Cerebellar nuclear complex (tissue), 1 donor: Measurements from ENCODE around the gene COG5.
A peak's percentile ranks its signal among the peaks of the same experiment; 100 is the strongest.

Experiments
- DNase-seq, 2 experiments: peaks; one replicate each; lab custom pipeline; 2025; lab: John Stamatoyannopoulos, UW

Gene COG5

DNA sequence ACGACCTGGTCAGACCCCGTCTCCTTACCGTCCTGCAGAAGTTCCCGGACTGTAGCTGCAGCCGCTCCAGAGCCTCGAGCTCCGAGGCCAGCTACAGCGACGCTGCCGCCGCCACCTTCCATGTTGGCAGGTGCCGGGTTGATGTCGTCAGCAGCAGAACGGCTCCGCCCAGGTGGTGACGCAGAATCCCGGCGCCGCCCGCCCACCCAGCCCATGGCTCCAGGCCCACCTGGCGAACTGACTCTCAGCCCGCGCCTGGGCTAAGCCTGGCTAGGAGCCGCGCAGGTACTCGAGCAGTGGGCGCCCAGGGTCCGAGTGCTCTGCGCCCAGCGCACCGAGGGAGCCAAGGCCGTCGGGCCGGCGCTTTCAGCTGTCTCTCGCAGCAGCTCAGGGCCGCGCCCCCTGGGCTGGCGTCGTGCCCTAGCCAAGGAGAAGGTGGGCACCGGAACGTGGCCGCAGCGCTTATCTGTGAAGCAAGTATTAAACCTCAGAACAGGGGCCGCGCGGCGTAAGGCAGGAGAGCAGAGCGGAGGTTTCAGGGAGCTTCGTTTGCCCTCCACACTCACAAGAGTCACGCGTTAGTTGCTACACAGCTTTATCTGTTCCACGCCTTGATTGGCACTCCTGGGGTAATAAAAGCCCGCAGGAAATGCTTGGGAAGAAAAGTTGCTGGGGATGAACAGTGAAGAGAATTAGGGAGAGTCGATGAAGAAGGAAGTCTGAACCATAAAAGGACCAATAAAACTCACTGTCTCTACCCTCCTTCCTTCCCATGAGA is at the start of gene COG5, which contains the start of gene DUS4L:
TSS of gene COG5 (minus strand) at position 146 of the 778 bp plus-strand sequence. CDS start at position 122, 24 bp downstream.
TSS of gene DUS4L (plus strand) at position 197 of the 778 bp plus-strand sequence. CDS start 3,100 bp downstream, outside the sequence.
- DNase-seq: peak; percentile 26 to 55

DNA sequence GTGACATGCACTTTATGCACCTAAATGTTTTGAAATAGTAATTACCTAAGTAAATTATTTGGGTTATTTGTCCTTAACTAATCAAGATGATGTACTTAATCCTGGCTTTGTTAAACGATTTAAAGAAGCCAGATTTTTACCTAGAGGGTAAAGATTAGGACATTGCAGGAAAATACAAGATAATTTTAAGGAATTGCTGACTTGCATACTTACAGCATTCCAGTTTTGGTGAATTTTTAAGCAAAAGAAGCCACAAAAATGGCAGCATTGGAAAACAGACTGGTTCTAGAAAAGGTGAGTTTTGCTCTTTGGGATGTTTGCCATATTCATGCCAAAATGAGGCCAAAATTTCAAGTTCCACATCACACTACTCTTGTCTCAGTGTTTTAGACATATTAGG is 49.7 kb upstream of the COG5 start:
- DNase-seq: no peak

DNA sequence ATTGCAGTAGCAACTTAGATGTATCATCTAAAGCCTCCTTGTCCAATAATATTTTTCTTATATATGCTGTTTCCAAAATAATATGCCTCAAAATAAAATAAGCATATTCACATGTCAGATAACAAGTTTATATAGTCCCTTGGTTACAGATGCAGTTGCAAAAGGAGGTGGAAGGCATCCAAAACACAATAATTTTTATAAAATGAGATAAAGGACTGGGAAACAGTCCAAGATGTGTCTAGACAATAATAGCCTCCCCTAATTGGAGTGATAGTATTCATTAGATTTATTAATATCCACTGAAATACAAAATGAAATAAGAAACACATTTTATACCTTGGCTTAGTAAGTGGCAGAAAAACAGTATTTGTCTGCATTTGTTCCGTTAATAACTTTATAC is 46.6 kb upstream of the COG5 start:
- DNase-seq: no peak

DNA sequence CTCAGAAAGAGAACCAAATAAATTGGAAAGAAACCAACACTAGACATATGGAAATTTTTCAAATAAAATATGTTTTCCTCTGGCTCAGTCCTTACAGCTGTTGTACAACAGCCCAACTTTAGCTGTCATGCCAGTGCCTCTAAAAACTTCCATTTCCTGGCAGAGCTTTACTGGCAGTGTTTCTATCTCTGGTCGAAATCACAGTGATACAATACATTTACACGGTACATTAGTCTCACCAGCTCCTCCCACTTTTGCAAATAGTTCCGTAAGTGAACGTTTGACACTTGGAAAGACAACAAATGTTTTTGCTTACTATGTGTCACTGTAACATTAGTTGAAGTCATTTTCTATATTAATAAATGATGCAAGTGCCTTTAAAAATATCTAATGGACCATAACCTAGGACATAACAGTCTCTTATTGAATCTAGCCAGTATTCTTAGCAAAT is 46.1 kb upstream of the COG5 start:
- DNase-seq: no peak

DNA sequence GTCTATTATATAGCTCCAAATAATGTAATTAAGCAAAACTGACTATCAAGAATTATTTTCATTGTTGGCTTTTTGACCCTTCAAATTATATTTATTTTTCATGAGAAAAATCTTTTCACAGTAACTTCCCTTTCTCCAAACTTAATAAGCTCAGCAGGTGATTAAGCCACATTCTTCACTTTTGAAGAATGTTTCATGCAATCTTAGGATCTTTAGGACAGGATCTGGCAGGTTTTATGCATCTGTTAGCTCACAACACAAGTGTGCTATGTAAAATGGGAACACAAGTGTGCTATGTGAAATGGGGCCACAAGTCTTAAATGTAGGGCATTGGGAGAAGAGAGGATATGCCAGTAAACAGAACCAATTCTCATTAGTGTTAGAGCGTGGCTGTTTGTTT is 42.6 kb upstream of the COG5 start:
- DNase-seq: no peak

DNA sequence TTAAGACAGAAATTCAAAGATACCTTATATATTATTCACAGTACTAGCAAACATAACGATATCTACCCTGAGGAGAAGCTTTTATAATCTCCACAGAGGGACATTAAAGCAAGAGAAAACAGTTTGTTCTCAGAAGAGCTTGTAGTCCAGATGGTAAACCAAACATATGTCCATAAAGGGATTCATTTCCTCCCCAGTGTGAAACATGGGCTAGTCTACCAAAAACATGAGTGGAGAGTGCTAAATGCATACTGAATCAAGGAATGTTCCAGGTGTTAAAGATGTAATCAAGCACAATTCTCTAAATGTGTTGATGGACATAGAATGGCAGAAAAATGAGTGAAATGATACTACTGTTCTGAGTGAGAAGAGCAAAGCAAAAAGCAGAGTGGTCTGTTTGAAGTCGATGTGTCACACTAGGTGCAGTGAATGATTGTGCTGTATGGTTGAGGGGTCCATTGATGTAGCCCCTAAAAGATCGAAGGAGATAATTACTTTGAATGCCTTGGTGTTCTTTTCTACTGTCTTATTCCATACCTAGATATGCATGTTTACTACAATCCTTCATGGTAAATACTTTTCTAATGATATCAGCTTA is 41.6 kb upstream of the COG5 start:
- DNase-seq: peak in 1 of 2 experiments; percentile 46

DNA sequence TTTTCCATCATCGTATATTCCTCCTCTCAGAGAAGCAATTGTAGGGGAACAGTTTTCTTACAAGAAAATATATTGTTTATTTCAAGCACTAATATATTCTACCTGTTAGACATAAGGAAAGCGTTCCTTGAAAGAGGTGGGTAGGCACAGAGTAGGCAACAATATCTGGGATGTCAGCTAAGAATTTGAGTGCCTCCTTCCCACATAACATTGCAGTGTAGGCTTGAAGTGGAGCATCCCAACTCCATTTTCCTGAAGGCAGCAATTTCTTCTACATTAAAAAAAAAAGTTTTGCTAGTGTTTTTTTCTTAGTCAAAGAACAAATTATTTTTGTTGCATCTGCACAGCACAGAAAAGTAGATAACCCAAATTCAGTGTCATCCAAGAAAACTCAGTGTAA is 37.1 kb upstream of the COG5 start:
- no peak for DNase-seq

DNA sequence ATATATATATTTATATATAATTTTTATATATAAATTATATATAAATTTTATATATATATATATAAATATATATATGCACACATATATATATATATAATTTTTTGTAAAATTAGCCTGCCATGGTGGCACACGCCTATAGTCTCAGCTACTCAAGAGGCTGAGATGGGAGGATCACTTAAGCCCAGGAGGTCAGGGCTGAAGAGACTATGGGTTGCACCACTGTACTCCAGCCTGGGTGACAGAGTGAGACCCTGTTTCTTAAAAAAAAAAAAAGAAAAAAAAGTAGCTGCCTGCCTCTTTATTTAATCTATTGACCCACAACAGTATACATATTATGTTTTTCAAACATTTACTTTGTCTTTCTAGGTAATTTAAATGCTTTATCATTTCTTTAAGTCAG is 35.5 kb upstream of the COG5 start:
- DNase-seq: no peak

DNA sequence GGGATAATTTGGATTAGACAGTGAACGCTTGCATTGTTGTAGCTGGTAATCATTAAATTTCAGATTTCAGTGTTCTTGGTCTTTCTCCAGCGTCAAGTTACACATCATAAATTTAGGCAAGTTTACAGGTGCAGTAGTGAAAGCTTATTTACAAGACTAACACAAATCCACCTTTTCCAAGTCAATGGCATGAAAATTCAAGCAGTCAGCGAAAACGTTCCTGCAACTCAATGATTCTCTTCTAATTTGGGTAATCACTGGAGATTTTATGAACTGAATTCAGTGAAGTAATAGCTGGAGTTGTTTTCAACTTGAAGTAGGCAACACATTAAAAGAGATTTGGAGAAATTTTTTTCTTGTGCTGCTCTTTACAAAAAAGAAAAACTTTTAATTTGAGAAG is 34.2 kb upstream of the COG5 start:
- DNase-seq: no peak

DNA sequence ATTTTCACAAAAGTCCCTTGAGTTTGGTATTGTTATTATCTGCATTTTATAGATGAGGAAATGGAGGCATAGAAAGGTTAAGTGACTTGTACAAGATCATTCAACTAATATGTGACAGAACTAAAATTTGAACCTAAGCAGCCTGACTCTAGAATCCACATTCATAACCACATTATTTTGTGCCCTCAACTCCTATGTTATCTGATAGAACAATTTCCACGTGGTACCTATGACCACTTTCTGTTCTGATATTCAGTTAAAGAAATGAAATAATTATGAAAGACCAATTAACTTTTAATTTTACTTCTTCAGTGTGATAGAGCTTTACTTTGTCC is 33.8 kb upstream of the COG5 start:
- no peak for DNase-seq

DNA sequence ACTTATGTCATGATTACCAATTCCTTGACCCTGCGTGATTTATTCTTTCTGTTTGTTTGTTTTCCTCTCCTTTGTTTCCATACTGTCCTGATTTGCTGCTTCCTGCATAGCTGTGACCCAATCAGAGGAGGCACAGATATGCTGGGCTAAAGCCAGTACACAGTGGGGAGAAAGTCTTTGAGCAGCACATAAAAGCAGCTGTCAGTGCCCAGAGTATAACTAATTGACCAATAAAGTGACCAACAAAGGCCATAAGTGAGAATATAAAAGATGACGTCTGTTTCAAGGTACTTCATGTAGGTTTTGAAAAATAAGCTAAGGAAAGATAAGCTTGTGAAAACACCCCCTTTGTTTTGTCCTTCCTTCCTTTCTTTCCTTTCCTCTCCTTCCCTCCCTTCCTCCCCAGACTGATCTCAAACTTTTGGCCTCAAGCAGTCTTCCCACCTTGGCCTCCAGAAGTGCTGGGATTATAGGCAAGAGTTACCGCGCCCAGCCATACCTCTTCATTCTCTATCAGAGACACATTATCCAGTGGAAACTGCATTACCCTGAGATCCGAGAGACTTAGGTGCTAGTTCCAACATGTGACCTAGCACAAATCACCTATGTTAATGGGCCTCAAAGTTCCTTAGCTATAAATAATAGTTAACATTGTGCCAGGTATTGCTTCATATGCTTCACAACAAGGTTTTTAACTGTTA is 33.3 kb upstream of the COG5 start:
- DNase-seq: no peak

DNA sequence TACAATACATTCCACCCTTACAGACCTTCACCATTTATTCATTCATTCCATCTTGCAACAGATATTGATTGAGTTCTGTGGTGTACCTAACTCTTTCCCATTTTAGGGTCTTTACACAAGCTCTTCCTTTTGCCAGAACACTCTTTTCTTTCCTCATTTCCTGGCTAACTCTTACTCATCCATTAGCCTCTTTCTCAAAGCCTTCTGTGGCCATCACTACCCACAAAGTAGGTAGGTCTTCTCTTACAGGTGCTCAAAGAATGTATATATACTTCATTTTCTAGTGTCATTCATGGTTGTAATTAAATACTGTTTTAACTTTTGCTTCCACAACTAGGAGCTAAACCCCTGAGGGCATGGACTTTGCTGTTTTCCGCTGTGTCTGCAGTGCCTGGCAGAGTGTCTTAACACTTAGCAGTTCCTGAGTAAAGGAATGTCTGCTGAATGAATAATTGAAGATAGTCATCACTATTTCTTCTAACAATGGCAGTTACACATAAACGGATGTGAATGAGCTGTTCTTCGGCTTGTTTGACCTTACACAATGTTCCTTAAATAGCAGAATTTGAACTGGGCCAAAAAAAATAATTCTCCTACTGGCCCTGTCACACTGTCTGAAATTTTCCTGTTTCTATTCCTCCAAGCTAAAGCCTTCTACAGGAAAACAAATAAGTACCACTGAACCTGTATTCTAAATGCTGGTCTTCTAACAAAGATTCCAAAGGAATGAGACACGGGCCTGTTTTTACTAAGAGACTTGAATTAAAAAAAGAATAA is 31.4 kb upstream of the COG5 start:
- no peak for DNase-seq

DNA sequence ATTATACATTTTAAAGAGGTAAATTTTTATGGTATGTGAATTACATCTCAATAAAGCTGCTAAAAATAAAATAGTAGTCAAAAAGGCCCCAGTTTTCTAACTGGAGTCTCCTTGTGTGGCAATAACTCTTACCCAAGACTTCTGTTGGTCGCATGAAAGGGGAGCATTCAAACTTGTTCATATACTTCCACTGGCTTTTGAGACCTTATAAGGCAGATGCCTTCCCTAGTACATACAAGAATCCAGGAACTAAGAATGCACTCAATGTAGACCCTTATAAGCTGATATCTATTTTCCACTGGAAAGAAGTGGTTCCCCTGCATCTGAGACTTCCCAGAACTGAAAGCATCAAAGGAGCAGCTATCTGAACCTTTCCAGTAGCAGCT is 29.3 kb upstream of the COG5 start:
- no peak for DNase-seq

DNA sequence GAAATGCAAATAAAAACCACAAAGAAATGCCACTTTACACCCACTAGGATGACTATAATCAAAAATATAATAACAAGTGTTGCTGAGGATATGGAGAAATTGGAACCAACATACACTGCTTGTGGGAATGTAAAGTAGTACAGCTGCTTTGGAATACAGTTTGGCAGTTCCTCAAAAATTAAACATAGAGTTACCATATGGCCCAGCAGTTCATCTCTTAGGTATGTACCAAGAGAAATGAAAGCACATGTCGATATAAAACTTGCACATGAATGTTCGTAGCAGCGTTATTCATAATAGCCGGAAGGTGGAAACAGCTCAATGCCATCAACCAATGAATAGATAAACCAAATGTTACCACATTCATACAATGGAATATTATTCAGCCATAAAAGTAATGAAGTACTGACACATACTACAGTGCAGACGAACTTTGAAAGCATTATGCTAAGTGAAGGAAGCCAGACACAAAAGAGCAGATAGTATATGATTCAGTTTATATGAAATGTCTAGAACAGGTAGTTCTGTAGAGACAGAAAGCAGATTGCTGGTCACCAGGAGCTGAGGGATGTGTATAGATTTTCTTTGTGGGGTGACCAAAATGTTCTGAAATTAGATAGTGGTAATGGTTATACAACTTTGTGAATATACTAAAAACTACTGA is 28.8 kb upstream of the COG5 start:
- DNase-seq: no peak

DNA sequence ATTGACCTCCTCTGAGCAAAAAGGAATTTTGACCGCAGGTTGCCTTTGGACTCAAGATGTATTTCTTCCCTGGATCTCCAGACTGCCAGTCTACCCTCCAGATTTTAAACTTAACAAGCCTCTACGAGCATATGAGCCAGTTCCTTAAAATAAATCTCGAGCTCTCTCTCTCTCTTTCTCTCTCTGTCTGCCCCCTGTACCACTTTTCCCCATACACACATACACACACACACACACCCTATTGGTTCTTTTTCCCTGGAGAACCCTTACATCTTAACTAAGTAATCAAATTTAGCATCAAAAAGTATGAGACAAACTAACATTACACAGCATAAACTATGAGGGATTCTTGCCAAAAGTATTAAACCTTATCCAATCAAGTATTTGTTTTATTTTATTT is 27.7 kb upstream of the COG5 start:
- DNase-seq: no peak

DNA sequence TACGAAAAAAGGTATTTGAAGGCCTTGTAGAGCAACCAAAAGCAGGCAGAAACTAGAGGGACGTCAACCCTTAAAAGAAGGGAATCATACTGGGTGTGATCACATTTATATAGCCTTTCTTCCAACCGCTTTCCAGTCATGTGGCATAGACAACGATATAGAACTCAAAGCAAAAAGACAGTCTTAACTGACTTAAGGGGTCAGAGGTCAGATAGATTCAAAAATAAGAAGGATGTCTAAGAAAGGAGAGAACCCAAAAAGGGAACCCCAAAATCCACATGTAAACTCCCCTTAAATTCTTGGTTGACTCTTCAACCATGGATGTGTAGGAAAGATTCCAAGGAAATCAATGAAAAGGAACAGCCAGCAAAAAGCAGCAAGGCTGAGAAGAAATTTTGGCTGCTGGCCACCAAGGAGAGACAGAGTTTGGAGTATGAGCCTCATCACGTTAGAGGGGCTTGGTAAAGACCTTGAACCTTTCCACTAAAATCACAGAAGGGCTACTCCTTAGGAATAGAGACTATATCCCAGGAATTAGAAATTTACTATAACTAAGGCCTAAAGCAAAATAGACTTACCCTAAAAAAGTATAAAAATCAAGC is 24.9 kb upstream of the COG5 start:
- DNase-seq: no peak

DNA sequence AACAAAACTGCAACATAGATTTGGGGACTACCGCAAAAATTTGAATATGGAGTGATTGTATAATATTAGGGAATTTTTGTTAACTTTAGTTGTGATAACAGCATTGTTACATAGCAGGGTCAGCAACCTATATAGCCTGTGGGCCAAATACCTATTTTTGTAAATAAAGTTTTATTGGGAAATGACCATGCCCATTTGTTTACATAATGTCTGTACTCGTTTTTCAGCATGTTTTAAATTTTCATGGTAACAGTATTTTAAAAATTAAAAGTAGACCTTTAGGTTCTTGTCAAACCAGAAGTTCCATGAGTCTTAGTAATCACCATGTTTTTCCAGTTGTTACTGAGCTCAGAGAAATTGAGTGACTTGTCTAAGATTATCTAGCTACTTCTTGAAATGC is 21.0 kb upstream of the COG5 start:
- no peak for DNase-seq

DNA sequence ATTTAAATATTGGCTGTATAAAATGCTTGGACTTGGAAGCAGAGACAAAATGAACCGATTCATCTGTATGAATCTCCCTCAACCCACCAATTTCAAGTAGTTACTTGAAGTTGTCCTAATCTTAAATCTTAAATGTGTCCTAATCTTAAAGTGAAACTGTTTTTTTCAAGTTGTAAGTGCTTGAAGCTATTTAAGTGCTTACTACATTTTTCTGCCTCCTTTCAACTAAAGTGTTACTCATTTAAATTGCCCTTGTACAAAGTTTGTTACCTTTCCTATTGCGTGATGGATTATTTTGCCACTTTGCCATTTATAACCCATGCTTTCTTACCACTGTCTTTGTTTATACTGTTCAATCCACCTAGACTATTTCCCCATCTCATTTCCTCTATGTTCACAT is 19.2 kb upstream of the COG5 start:
- no peak for DNase-seq

DNA sequence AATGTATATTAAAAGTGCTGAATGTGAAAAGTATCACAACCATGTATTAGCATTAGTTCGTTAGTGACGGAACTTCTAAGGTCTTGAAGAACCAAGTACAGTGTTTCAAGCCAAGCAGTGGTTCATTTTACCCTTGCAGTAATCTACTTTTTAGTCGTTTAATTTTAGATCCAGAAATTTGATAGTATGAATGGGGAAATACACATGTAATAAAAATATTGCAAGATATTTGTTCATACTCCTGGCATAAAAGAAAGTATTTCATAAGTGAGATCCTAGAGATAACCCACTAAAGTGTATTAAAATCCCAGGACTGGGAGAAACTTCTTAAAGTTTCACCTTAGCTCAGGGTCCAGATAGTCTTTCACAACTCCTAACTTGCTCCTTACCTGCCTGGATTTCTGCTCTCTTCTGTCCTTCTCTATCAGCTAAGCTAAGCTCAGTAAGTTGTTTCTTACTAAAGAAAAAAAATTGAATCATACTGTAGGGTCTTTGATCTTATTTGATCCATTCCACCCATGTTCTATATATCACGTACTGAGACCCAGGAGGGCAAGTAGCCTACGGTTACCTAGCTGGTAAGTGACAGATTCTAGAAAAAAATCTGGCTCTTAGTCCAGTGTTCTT is 17.8 kb upstream of the COG5 start:
- DNase-seq: no peak

DNA sequence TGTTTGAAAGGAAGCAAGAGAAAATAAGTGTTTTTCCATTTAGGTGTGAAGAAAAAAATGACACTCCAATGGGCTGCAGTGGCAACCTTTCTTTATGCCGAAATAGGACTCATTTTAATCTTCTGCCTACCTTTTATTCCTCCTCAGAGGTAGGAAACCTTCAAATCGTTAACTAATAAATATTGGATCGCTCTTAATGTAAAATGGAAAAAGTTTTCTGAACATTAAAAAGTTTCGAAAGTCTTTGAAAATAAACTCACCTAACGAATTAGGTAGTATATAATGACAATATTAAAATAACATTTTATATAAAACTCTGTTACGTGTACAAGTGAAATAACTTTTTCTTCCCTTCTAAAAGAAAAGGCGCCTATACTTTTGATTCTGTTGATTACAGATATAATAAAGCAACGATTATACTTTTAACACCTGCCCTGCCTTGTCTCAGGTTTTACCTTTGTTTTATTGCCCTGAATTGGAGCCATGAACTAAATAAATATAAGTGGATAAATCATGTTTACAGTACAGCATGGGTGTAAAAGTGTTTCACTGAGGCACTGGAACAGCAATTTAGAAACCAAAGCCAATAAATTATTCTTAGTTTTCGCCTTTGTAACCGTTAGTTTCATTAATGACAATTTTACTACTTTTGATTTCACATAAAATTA is 17.1 kb upstream of the COG5 start:
- DNase-seq: no peak
